Cerebellar nuclear complex (tissue), 1 donor: ENCODE data around the gene NPTX2.
A peak's percentile ranks its signal among the peaks of the same experiment; 100 is the strongest.

Experiments
- DNase-seq, 2 experiments: peaks; one replicate each; lab custom pipeline; 2025; lab: John Stamatoyannopoulos, UW

NPTX2 gene

GRCh38 chr7:98654524-98655272, 37.6 kb downstream of the NPTX2 start:
- DNase-seq, result no peak

GRCh38 chr7:98655611-98656010, 38.5 kb downstream of the NPTX2 start:
- DNase-seq, result no peak

GRCh38 chr7:98656899-98657298, 39.8 kb downstream of the NPTX2 start:
- no peak for DNase-seq

GRCh38 chr7:98657736-98658135, 40.7 kb downstream of the NPTX2 start:
- DNase-seq, result no peak

GRCh38 chr7:98659756-98660155, 42.7 kb downstream of the NPTX2 start:
- DNase-seq, result no peak

- no peak for DNase-seq
Measured at GRCh38 chr7:98661607-98662006, 44.5 kb downstream of the NPTX2 start.

GRCh38 chr7:98662289-98662688, 45.2 kb downstream of the NPTX2 start:
- no peak for DNase-seq

GRCh38 chr7:98664882-98665281, 47.8 kb downstream of the NPTX2 start:
- DNase-seq, result no peak

GRCh38 chr7:98668255-98668654, 51.2 kb downstream of the NPTX2 start:
- DNase-seq, result no peak

- DNase-seq, result peak in 1 of 2 experiments; percentile 34
Measured at GRCh38 chr7:98669329-98670000, 52.4 kb downstream of the NPTX2 start.

- no peak for DNase-seq
Measured at GRCh38 chr7:98670186-98670585, 53.1 kb downstream of the NPTX2 start.

GRCh38 chr7:98671733-98672331, 54.7 kb downstream of the NPTX2 start:
- no peak for DNase-seq

- DNase-seq, result no peak
Measured at GRCh38 chr7:98674461-98674860, 57.4 kb downstream of the NPTX2 start.

- no peak for DNase-seq
Measured at GRCh38 chr7:98674881-98675280, 57.8 kb downstream of the NPTX2 start.

GRCh38 chr7:98678215-98678614, 61.1 kb downstream of the NPTX2 start:
- no peak for DNase-seq
